H1 (cell line): ENCODE results near the gene SLC25A45. TPM values are rescaled to one million over a fixed set of nuclear protein-coding genes. Genes with fewer than 3 reads are reported as not detected.

Source experiments
- CBX8 ChIP-seq: fragments of 300-800, 300-1000 bp; sonication (generic); IDR thresholded peaks from 2 replicates; pipeline ENCODE4 v1.7.1; 2016; ENCODE audit warnings: low read depth, low read length, borderline replicate concordance
- CHD7 ChIP-seq: fragments of 300-600 bp; sonication (generic); IDR thresholded peaks from 2 replicates; pipeline ENCODE4 v1.7.1; 2012; ENCODE audit warnings: low read length, moderate library complexity, mild to moderate bottlenecking, inconsistent platforms; ENCODE audit not compliant: insufficient replicate concordance
- GTF2F1 ChIP-seq: IDR thresholded peaks from 2 replicates; pipeline ENCODE4 v1.6.1; 2012; ENCODE audit warnings: low read depth, low read length, improper control_type of control experiment, borderline replicate concordance
- JUND ChIP-seq: IDR thresholded peaks from 2 replicates; pipeline ENCODE4 v1.6.1; 2011; ENCODE audit warnings: mild to moderate bottlenecking, improper control_type of control experiment, low read length
- MAX ChIP-seq: IDR thresholded peaks from 2 replicates; pipeline ENCODE4 v1.6.1; 2012; ENCODE audit warnings: inconsistent platforms
- POLR2AphosphoS5 ChIP-seq: IDR thresholded peaks from 2 replicates; pipeline ENCODE4 v1.6.1; 2011; ENCODE audit warnings: low read depth, low read length
- RFX5 ChIP-seq: IDR thresholded peaks from 2 replicates; pipeline ENCODE4 v1.6.1; 2011; ENCODE audit warnings: low read depth, low read length, improper control_type of control experiment, borderline replicate concordance
- RNF2 ChIP-seq: fragments of 200-900, 300-1000 bp; sonication (generic); IDR thresholded peaks from 2 replicates; pipeline ENCODE4 v1.7.1; 2016; ENCODE audit warnings: borderline replicate concordance, low read depth, mild to moderate bottlenecking, antibody characterized with exemption, low read length; ENCODE audit not compliant: poor library complexity, severe bottlenecking; ENCODE audit errors: missing control alignments
- TCF12 ChIP-seq: IDR thresholded peaks from 2 replicates; pipeline ENCODE4 v1.6.1; 2011; ENCODE audit warnings: low read depth, mild to moderate bottlenecking, low read length
- polyA plus RNA-seq, 7 experiments: library from polyadenylated mRNA; depleted of rRNA in 3 of 7; stranded (reverse) in 5 of 7; unstranded in 2 of 7; fragments of >200 nt in 5 of 7; fragments of 200-250 nt in 2 of 7; gene quantifications; 1 replicate in 5 of 7; 2 replicates in 1 of 7; 4 replicates in 1 of 7; pipeline versions ENCODE4 v1.2.1 to v1.2.3, GENCODE V29; 2011 to 2013; ENCODE audit warnings: missing spikeins in 2 of 7, mixed read lengths in 2 of 7
- total RNA-seq: library from RNA; stranded (reverse); fragmentation: NEBNext Ultra II Directional; extraction: Animal tissue kit (Norgen Biotek cat#: 25700); gene quantifications from 2 replicates; pipeline ENCODE4 v1.2.1, GENCODE V29; 2021

The SLC25A45 gene
- total and polyA plus RNA-seq, 2 of the 8 experiments (the other 6 are each of a cell fraction or from before 2014, with no cell fraction given), result 0.54 to 0.59 TPM

- TF ChIP-seq CHD7 (no peak), RFX5 (no peak), MAX (no peak), CBX8 (no peak), TCF12 (no peak), POLR2AphosphoS5 (no peak), GTF2F1 (no peak), RNF2 (no peak), JUND (no peak)
Measured at GRCh38 chr11:65430406-65431217, 48.2 kb upstream of the SLC25A45 start (continued).
